ENCODE measurements around the gene PHF20. TPM values are rescaled to one million over a fixed set of nuclear protein-coding genes. Genes with fewer than 3 reads are reported as not detected.

PHF20 gene
- total and polyA plus RNA-seq, 2 of the 13 experiments (the other 11 are each of a cell fraction or from before 2014, with no cell fraction given) = 22.8 to 34.1 TPM

DNA sequence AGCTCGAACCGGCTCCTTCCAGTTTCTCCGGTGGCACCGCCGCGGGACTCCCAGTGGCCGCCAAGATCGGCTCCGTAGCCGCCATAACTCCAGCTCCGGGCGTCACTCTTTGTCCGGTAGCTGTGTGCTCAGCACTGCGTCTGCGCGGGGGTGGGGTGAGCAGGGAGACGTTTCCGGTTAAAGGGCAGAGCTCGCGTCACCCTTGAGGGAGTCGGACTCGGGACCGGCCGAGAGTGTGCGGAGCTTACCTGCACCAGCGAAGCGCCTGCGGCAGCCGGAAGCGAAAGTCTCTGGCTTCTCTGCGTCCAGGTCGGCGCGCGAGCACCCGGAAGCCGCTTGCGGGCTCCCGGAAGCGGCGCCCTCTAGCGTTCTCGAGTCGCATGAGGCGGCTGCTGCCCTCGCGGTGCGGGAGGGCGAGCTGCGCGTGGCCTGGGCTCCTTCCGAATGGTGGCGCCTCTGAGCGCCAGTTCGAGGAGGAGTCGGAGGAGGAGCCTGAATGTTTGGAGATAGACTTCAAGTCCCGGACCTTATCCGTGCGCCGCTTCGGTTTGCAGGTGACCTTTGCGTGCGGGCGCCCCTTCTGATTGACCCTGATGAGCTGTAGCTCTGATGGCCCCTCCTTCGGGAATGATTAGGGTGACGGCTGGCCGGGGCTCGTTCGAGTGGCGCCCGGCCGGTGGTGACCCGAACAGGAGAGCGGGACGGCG, 182.5 kb downstream of the PHF20 start, which contains the start of gene SCAND1 (continued):
- peak; percentile 96; the same call in 1 of the 2 replicates for TF ChIP-seq ZNF816 (CRISPR knock-in tag; IDR thresholded peaks at IDR 0.05; ENCODE audit: borderline replicate concordance)
- peak; percentile 100 for TF ChIP-seq ZNF136 (CRISPR knock-in tag; IDR thresholded peaks at IDR 0.05; ENCODE audit: low read depth)
- TF ChIP-seq ZNF503 (CRISPR knock-in tag; IDR thresholded peaks at IDR 0.05) = peak; percentile 81
- peak; percentile 86 for TF ChIP-seq CREB1 (IDR thresholded peaks at IDR 0.05)
- peak; percentile 80 for TF ChIP-seq CREB1 (CRISPR knock-in tag; IDR thresholded peaks at IDR 0.05)
- TF ChIP-seq PLRG1 (conservative IDR thresholded peaks at IDR 0.05) = no peak
- TF ChIP-seq, protein P1, sequence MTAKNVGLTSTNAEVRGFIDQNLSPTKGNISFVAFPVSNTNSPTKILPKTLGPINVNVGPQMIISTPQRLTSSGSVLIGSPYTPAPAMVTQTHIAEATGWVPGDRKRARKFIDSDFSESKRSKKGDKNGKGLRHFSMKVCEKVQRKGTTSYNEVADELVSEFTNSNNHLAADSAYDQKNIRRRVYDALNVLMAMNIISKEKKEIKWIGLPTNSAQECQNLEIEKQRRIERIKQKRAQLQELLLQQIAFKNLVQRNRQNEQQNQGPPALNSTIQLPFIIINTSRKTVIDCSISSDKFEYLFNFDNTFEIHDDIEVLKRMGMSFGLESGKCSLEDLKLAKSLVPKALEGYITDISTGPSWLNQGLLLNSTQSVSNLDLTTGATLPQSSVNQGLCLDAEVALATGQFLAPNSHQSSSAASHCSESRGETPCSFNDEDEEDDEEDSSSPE (CRISPR knock-in tag; IDR thresholded peaks at IDR 0.05) = peak; percentile 96
- TF ChIP-seq FOXP1 (IDR thresholded peaks at IDR 0.05) = no peak
- TF ChIP-seq FOXP1 (CRISPR knock-in tag; IDR thresholded peaks at IDR 0.05) = peak; percentile 40; the same call in 1 of the 2 replicates
- TF ChIP-seq ZNF34 (CRISPR knock-in tag; IDR thresholded peaks at IDR 0.05; ENCODE audit: borderline replicate concordance) = peak; percentile 98
- TF ChIP-seq, protein P2, sequence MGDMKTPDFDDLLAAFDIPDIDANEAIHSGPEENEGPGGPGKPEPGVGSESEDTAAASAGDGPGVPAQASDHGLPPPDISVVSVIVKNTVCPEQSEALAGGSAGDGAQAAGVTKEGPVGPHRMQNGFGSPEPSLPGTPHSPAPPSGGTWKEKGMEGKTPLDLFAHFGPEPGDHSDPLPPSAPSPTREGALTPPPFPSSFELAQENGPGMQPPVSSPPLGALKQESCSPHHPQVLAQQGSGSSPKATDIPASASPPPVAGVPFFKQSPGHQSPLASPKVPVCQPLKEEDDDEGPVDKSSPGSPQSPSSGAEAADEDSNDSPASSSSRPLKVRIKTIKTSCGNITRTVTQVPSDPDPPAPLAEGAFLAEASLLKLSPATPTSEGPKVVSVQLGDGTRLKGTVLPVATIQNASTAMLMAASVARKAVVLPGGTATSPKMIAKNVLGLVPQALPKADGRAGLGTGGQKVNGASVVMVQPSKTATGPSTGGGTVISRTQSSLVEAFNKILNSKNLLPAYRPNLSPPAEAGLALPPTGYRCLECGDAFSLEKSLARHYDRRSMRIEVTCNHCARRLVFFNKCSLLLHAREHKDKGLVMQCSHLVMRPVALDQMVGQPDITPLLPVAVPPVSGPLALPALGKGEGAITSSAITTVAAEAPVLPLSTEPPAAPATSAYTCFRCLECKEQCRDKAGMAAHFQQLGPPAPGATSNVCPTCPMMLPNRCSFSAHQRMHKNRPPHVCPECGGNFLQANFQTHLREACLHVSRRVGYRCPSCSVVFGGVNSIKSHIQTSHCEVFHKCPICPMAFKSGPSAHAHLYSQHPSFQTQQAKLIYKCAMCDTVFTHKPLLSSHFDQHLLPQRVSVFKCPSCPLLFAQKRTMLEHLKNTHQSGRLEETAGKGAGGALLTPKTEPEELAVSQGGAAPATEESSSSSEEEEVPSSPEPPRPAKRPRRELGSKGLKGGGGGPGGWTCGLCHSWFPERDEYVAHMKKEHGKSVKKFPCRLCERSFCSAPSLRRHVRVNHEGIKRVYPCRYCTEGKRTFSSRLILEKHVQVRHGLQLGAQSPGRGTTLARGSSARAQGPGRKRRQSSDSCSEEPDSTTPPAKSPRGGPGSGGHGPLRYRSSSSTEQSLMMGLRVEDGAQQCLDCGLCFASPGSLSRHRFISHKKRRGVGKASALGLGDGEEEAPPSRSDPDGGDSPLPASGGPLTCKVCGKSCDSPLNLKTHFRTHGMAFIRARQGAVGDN (CRISPR knock-in tag; IDR thresholded peaks at IDR 0.05) = peak; percentile 98
- TF ChIP-seq ZNF567 (CRISPR knock-in tag; IDR thresholded peaks at IDR 0.05; ENCODE audit: borderline replicate concordance) = no peak; the same call in 1 of the 2 replicates
- TF ChIP-seq, protein P3, sequence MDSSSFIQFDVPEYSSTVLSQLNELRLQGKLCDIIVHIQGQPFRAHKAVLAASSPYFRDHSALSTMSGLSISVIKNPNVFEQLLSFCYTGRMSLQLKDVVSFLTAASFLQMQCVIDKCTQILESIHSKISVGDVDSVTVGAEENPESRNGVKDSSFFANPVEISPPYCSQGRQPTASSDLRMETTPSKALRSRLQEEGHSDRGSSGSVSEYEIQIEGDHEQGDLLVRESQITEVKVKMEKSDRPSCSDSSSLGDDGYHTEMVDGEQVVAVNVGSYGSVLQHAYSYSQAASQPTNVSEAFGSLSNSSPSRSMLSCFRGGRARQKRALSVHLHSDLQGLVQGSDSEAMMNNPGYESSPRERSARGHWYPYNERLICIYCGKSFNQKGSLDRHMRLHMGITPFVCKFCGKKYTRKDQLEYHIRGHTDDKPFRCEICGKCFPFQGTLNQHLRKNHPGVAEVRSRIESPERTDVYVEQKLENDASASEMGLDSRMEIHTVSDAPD (CRISPR knock-in tag; IDR thresholded peaks at IDR 0.05) = peak; percentile 68
- no peak; the same call in 1 of the 2 replicates for TF ChIP-seq RORA (CRISPR knock-in tag; IDR thresholded peaks at IDR 0.05)
- TF ChIP-seq CEBPG (CRISPR knock-in tag; IDR thresholded peaks at IDR 0.05) = peak; percentile 51
- TF ChIP-seq KLF12 (CRISPR knock-in tag; IDR thresholded peaks at IDR 0.05; ENCODE audit: borderline replicate concordance) = no peak; the same call in 1 of the 2 replicates
- TF ChIP-seq, protein P4, sequence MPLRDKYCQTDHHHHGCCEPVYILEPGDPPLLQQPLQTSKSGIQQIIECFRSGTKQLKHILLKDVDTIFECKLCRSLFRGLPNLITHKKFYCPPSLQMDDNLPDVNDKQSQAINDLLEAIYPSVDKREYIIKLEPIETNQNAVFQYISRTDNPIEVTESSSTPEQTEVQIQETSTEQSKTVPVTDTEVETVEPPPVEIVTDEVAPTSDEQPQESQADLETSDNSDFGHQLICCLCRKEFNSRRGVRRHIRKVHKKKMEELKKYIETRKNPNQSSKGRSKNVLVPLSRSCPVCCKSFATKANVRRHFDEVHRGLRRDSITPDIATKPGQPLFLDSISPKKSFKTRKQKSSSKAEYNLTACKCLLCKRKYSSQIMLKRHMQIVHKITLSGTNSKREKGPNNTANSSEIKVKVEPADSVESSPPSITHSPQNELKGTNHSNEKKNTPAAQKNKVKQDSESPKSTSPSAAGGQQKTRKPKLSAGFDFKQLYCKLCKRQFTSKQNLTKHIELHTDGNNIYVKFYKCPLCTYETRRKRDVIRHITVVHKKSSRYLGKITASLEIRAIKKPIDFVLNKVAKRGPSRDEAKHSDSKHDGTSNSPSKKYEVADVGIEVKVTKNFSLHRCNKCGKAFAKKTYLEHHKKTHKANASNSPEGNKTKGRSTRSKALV (CRISPR knock-in tag; IDR thresholded peaks at IDR 0.05) = peak; percentile 95
- TF ChIP-seq ZNF784 (CRISPR knock-in tag; IDR thresholded peaks at IDR 0.05; ENCODE audit: borderline replicate concordance) = peak; percentile 98
